ENCODE data around the gene ANKRD11.
"Not testable (repeated sequence)": the region's sequence is repeated elsewhere in the genome, so short reads cannot be mapped to it uniquely, and the experiment has no call there.

ANKRD11 gene

DNA sequence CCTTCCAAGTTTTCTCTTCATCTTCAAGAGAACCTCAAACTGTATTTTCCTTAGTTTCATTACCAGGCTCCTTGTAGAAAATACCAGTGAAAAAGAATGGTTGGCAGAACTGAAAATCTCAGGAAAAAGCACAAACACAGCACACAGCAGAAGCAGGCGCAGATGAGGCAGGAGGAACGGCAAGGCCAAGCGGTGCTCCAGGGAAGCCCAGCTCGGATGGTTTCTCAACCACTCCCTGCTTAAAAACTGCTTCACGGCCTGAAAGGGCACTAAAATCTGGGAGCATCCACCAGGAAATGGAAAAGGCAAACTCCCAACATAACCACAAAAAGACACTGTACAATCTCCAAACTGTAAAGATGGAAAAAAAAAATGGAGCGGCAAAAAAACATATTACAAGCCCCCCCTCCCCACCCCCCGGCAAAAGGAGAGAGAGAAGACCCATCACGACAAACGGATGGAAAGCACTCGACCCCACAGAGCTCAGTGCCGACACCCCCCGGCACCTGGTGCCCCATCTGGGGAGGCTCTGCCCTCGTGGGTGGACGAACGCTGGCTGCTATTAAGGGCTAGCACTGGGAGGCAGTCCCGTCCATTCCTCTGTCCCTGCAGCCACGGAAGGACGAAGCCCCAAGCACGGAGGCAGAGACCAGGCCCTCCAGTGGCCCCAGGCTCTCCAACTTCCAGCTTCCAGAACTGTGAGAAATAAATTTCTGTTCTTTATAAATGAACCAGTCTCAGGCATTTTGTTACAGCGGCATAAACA is 145.3 kb downstream of the ANKRD11 start:
- no peak for DNase-seq (ENCODE audit: low read depth)

DNA sequence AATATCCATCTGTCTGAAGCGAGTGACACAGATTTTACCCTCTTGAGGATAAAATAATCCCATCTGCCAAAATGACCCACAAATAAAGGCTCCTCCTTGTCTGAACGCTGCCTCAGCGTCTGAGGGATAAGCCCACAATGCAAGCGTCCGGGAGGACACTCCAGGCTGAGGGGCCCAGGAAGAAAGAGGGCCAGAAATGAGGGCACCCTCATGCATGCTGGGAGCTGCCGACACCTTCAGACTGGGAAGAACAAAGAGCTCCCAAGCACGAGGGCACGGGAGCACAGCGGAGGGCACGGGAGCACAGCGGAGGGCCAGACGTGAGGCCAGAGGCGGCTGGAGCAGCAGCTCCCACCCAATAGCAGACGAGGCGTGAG is 145.9 kb downstream of the ANKRD11 start:
- DNase-seq (ENCODE audit: low read depth): no peak

DNA sequence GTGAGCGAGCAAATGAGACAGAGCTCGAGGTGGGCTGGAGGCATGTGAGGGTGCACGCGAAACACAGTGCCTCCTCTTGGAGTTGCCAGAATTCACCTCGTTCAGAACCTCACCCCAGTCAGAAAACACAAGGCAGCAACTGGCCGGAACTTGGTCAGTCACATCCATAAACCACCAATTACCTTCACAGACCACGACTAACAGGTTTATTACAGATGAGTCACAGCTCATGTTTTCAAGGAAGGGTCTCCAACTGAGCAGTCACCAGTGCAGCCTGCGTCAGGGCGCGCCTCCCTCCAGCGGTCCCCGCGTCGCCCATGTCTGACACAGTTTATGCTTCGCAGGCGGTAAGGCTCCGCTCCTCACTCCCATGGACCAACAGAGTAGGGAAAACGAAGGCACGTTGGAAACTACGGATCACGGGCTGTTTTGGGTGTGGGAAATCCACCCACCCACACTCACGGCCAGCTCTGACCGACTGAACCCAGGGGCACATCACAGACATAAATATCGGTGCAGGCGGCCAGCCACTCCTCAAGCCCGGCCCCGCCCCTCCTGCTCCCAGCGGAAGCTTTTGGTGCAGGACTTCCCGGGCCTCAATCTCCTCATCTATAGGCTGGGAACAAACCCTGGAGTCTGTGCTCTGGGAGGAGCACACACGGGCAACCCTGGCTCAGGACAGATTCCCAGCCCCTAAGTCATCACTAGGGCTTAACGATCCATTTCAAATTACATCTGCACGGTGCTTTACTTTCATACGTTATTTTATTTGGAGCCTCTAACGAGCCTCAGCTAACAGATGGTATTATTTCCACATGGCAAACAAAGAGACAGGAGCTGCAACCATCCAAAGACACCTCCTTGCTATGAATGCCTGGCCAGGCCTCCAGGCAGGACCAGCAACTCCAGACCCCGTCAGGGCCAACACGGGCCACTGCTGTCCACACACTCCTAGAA is 146.6 kb downstream of the ANKRD11 start:
- DNase-seq (ENCODE audit: low read depth): no peak

DNA sequence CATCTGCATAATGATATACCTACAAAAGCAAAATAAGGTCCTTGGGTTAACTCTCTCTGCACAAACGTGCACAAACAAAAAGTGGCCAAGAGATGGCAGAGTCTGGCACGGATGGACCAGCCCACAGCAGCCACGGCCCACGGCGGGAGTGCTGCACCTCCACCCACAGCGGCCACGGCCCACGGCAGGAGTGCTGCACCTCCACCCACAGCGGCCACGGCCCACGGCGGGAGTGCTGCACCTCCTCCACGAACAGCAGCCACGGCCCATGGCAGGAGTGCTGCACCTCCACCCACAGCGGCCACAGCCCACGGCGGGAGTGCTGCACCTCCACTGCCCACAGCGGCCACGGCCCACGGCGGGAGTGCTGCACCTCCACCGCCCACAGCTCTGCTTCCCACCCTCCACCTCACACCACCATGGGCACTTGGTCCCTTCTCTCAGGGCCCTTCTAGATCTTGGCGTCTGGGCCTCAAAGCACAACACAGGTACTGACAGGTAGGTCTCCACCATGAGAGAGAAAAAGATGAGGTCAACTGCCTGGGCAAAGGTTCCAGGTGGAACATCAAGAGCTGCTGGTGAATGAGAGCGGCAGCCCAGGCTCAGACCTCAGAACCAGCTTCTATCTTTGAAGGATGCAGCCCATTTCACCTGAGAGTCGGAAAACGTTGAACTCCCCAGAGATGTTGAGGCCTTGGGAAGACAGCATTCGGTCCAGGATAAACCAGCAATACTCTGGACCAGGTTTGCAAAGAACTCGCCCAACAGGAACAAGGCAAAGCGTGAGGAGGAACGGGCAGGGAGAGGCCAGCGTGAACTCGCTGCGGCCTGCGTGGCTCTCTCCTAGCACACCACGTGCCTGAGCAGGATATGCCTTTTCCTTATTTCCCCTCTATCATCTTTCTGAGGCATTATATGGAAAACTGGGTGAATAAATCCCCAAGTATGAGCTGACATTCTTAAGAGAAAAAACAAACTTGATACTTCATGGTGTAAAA is 148.4 kb downstream of the ANKRD11 start:
- no peak for DNase-seq (ENCODE audit: low read depth)

DNA sequence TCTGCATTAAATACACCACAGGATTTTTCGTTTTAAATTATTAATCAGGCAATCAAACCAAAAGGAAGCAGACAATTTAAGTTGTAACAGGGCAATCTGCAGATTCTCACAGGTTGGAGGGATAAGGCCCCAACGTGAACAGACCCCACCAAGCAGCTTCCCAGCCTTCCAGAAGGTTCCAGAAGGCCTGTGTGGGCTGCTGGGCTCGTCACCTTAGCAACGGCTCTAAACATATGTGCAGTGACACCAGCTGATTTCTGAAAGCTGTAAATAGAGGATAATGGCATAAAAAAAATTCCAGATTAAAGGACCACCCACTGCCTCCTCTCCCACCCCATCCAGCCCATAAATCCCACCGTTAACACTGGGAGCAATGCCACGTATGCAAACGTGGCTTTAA is 149.1 kb downstream of the ANKRD11 start:
- no peak for DNase-seq (ENCODE audit: low read depth)

DNA sequence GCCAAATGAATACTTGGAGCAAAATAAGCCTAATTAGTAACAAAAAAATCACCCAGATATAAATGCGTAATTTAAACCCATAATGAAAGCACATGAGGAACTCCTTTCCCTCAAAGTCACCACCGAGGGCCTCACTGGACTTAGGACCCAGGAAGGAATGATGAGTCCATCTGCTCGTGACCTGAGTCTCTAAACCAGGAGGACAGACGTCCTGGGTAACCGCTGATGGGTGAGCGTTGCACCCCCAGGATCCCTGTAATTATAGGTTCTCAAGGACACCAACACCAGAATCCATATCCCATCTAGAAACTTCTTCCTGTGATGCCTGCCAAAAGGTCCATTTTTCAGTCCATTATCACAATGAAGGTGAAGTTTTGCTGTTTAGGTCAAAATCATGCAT is 151.5 kb downstream of the ANKRD11 start:
- no peak for DNase-seq (ENCODE audit: low read depth)

DNA sequence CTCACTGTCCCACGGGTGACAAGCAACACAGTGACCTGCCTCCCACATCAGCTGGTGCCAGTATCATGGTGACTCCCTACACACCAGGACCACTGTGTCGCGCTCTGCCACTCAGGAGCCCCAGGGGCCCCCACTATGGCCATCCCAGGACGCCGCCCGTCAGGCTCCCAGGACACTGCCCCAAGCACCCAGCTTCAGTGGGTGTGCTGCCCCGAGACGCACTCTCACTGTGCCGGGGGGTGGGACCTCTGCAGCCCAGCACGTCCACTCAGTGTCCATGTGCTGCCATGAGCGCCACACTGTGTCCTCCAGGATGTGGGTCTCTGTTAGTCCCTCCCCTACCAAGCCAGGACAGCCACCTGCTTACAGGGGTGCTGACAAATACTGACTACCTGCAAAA is 152.4 kb downstream of the ANKRD11 start:
- DNase-seq (ENCODE audit: low read depth): no peak

DNA sequence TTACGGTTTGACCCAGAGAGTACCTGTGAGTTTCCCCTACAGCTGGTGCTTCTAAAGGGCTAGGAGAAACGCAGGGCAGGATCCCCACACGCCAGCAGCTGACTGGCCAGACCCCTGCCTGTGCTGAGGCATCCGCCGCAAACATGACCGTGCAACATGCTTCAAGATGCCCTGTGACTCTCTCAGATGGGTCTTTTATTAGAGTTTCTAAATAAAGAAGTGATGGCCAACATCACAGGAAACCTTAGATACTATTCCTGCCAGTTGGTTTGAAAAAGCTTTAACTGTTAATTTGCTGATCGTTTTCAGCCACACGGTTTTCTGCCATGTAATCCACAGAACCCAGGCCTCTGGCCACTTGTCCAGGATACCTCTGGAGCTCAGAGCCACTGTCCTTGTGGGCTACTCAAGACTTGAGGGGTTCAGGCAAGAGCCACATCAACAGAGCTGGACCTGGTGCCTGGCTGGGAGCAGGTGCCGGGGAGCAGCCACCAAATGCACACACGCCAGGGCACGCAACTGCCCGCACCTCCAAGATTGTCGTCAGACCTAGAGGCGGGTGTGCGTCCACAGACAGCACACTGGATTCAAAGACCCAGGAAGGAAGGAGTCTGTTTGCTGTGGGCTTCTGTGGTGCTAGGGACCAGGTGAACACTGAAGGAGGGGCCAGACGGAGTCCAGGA is 154.4 kb downstream of the ANKRD11 start:
- DNase-seq (ENCODE audit: low read depth): no peak

DNA sequence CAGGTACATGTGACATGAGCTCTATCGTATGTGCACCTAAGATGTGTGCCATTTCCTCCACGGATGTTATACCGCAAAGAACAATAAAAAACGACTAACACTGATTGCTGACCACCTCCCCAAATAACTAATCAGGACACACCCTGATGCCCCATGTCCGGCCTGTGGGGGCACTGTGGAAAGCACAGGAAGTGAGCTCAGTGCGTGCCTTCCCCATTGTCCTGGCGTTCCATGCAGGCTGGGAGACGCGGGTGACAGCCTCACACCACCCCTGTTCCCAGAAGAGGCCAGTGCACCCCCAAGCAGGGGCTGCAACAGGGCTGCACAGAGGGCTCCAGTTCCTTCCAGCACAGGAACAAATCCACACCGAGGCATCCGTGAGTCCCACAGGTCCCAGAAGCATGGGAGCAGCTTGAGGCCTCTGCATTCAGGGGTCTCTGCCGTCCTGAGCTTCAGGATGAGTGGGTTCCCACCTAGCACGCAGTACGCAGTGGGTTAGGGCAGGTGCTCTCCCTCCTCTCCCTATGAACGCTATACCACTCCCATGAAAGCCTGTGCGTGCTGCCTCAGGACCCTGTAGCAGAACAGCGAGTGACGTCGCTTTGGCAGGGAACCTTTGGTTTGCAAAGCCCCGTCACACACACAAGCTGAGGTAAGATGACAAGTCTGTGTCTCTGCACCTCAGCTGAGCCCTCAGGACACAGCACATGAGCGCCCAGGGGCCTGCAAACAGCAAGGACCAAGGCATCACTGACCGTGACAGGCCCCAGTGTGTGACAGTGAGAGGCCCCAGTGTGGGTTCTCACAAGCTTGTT is 155.2 kb downstream of the ANKRD11 start:
- DNase-seq (ENCODE audit: low read depth): no peak

DNA sequence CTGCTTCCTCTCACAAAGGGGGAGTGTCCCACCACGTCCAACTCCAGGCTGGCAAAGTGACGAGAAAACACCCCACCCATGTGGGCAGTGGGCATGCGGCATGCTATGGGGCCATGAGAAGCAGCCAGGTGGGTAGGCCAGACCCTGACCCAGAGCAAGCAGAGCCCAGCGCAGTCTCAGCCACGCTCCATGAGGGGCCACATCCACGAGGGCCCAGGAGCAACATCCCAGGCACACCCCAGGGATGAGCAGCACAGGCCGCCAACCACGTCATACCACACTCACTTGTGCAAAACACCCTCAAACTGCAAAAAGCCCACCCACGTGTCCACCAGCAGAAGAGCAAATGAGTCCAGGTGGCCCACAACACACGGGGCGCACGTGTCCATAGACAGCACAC is 155.9 kb downstream of the ANKRD11 start:
- no peak for DNase-seq (ENCODE audit: low read depth)

DNA sequence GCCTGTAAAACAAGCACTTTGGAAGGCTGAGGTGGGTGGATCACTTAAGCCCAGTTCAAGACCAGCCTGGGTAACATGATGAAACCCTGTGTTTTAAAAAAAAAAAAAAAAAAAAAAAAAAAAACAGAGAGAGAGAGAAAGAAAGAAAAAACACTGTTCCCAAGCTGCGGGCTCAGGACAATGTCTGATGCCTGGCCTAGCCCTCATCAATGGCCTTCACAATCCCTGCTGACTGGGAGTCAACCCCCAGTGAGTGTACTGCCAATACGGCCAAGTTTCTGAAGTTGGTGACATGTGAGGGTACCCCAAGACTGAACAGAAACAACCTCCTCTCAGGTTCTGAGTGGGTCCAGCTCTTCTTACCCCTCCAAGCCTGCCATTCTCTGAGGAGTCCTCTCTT is 156.3 kb downstream of the ANKRD11 start:
- no peak for DNase-seq (ENCODE audit: low read depth)

DNA sequence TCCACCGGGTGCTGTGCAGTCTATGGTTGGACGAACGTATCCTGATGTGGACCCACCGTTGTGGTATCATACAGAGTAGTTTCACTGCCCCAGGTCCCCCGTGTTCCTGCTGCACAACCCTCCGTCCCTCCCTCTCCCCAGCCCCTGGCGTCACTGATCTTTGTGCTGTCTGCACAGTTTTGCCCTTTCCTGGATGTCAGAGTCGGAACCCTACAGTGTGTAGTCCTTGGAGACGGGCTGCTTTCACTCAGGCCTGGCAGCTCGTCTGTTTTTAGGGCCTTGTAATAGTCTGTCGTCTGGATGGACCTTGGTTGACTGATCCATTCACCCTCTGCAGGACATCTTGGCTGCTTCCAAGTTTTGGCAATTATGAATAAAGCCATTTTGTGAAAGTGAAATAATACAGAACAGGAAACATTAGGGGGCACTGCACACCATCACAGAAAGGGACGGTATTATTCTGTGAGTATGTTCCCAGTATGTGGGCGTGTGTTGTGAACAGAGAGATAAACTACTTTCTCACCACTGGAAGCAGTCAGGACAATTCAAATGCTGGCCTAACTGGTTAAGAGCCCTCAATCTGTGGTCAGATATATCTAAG is 156.9 kb downstream of the ANKRD11 start:
- DNase-seq (ENCODE audit: low read depth): peak; percentile 83

DNA sequence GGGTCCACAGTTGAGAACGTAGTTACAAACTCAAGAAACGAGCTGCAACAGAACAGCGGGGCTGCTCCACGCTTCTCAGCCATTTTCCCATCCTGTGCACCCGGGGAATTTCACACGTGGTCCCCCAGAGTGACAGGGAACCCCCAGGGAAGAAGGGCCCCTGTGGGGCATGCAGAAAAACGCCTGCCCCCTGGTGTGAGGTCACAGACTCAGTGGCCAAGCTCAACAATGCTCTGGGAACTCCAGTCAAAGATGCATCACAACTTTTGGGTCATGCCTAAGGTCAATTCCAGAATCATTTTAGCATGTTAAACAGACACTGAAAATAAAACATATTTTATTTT is 157.5 kb downstream of the ANKRD11 start:
- DNase-seq (ENCODE audit: low read depth): no peak

DNA sequence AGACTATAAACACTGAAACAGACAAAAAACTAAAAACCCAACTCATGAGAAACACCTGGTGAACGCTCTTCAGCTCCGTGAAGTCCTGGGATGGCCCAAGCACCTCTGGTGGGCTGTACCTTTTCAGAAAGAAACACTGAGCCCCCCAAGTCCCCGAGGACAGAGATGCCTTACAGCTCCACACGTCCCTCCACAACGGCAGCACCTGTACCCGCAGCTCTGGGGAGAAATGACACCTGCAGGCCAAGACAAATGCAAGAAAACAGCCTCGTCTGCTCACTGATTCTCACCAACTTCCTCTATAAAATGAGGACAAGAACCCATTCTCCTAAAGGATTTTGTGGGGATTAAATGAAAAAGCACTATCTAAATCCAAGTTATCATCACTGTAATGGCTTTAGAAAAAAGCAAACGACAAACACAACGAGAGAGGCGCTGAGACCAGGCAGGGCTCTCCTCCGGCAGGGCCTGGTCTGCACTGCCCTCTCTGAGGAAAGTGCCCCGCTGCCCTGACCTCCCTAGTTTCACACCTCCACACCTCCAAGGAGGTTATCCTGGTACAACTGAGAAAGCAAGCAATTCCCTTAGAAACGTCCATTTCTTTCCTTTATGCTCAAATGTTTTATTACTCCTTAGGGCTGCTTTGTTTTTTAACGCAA is 158.0 kb downstream of the ANKRD11 start:
- no peak for DNase-seq (ENCODE audit: low read depth)

DNA sequence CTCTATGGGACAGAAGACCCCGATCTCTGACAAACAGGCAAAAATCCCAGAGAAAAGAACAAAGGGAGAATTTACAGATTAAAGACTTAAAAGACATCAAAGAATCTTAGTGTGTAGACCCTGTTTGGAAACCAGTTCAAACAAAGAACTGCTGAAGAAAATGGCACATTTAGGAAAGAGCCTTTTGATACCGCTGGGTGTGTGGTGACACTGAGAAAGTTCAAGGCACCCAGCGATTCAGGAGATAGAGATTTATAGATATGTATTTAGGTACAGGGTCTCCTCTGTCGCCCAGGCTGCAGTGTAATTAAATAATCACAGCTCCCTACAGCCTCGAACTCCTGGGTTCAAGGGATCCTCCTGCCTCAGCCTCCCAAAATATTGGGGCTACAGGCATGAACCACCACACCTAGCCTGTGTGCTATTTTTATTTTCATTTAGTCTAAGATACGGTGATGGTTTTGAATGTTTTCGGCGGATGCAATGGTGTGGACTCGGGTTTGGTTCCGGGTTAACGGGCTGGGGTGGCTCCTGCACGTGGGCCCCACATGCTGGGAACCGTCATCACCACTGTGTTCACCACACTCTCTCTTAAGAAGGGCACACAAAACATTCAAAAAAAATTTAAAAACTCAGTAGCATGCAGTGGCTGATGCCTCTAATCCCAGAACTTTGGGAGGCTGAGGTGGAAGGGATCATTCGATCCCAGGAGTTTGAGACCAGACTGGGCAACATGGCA is 158.8 kb downstream of the ANKRD11 start:
- no peak for DNase-seq (ENCODE audit: low read depth)

DNA sequence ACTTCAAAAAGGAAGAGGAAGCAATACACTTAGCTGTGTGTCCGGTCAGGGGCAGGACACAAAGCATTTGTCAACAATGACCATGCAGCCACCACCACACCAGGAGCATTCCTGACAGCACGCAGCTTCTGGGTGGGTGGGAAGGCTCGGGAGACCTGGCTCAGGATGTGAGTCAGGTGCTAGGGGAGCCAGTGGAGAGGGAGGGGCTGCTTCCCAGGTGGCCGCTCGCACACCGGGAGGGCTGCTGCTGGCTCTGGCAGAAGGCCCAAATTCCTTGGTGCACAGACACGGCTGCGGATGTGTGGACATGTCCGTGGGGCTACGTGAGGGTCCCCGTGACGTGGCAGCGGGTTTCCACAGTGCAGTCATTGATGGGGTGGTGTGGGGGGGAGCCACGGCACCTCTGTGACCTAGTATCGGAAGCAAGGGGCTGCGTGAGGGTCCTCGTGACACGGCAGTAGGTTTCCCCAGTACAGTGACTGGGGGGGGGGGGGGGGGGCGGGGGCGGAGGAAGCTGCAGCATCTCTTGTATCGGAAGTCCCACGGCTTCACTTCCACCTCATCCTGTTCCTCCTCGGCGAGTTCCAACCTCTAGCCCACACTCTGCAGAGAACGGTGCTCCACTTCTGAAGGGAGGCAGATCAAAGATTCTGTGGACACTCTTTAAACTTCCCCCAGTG is 160.0 kb downstream of the ANKRD11 start:
- DNase-seq (ENCODE audit: low read depth): no peak

DNA sequence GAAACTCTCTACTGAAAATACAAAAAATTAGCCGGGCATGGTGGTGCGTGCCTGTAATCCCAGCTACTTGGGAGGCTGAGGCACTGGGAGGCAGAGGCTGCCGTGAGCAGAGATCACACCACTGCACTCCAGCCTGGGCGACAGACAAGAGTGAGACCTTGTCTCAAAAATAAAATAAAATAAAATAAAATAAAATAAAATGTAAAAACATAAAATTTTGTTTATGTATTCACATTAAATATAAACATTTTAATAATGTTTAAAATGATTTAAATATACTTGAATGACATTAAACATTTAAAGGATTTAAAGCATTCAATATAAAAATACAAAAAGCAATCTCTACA is 160.6 kb downstream of the ANKRD11 start:
- not testable (repeated sequence) for DNase-seq (ENCODE audit: low read depth)
